Cardiac fibroblast (primary cell): ENCODE results near the gene TRIM38.
A peak's percentile ranks its signal among the peaks of the same experiment; 100 is the strongest.

Source experiments
- DNase-seq, 2 donors: peaks; one replicate each; pipeline versions ENCODE4 v3.0.0 to v3.0.0-alpha.2; 2010; ENCODE audit warnings: low read depth in 2 of 2
- H3K4me3 ChIP-seq, 2 donors: replicated peaks in 1 of 2; 1 replicate in 1 of 2; 2 replicates in 1 of 2; pipeline ENCODE4 v1.5.1; 2011; ENCODE audit warnings: low read depth in 2 of 2, low read length in 2 of 2, mild to moderate bottlenecking in 2 of 2, moderate library complexity in 1 of 2
- CTCF ChIP-seq: IDR thresholded peaks from one replicate; pipeline ENCODE4 v1.5.1; 2011; ENCODE audit warnings: low read depth, mild to moderate bottlenecking, low read length, inconsistent platforms

The TRIM38 gene

GRCh38 chr6:25980935-25981334 is 18.3 kb downstream of the TRIM38 start:
- no peak for TF ChIP-seq CTCF
- no peak for DNase-seq

GRCh38 chr6:25981568-25982263 is 19.1 kb downstream of the TRIM38 start:
- TF ChIP-seq CTCF = no peak

More at GRCh38 chr6:25980935-25981334, 18.3 kb downstream of the TRIM38 start:
- no peak overlapping the region for H3K4me3 ChIP-seq

GRCh38 chr6:25984265-25984664 is 21.7 kb downstream of the TRIM38 start:
- H3K4me3 ChIP-seq = no peak overlapping the region
- TF ChIP-seq CTCF = no peak
- DNase-seq = no peak

More at GRCh38 chr6:25981568-25982263, 19.1 kb downstream of the TRIM38 start:
- no peak for DNase-seq
- H3K4me3 ChIP-seq = no peak overlapping the region

- no peak for TF ChIP-seq CTCF
- no peak for DNase-seq
- H3K4me3 ChIP-seq = no peak overlapping the region
These were observed 25.2 kb downstream of the TRIM38 start for GRCh38 chr6:25987845-25988244.

GRCh38 chr6:25990172-25990873 is 27.7 kb downstream of the TRIM38 start:
- no peak overlapping the region for H3K4me3 ChIP-seq
- no peak for TF ChIP-seq CTCF
- DNase-seq = no peak

- DNase-seq = peak; percentile 57 to 63
- no peak for TF ChIP-seq CTCF
- H3K4me3 ChIP-seq = peak overlapping the region; percentile 22 to 45
These were observed 29.3 kb downstream of the TRIM38 start for GRCh38 chr6:25991785-25992412.
